ENCODE data around the gene LEKR1.
A peak's percentile ranks its signal among the peaks of the same experiment; 100 is the strongest.

Gene LEKR1

GRCh38 chr3:157063469-157063868, 237.3 kb downstream of the LEKR1 start:
- DNase-seq (ENCODE audit: low read depth): no peak
- H3K4me3 ChIP-seq (ENCODE audit: low read depth, low read length): no peak overlapping the region
- no peak for TF ChIP-seq CTCF (IDR thresholded peaks at IDR 0.05; ENCODE audit: insufficient read depth, low read depth, low read length, missing control alignments)

- no peak for TF ChIP-seq CTCF (IDR thresholded peaks at IDR 0.05; ENCODE audit: insufficient read depth, low read depth, low read length, missing control alignments)
- no peak for DNase-seq (ENCODE audit: low read depth)
- no peak overlapping the region for H3K4me3 ChIP-seq (ENCODE audit: low read depth, low read length)
Observed at GRCh38 chr3:157063926-157064325, 237.8 kb downstream of the LEKR1 start.

- no peak for TF ChIP-seq CTCF (IDR thresholded peaks at IDR 0.05; ENCODE audit: insufficient read depth, low read depth, low read length, missing control alignments)
- no peak overlapping the region for H3K4me3 ChIP-seq (ENCODE audit: low read depth, low read length)
- DNase-seq (ENCODE audit: low read depth): peak; percentile 67
Observed at GRCh38 chr3:157064402-157064801, 238.2 kb downstream of the LEKR1 start.

- H3K4me3 ChIP-seq (ENCODE audit: low read depth, low read length): no peak overlapping the region
- no peak for TF ChIP-seq CTCF (IDR thresholded peaks at IDR 0.05; ENCODE audit: insufficient read depth, low read depth, low read length, missing control alignments)
- no peak for DNase-seq (ENCODE audit: low read depth)
Observed at GRCh38 chr3:157065201-157065600, 239.0 kb downstream of the LEKR1 start.

- no peak overlapping the region for H3K4me3 ChIP-seq (ENCODE audit: low read depth, low read length)
- no peak for TF ChIP-seq CTCF (IDR thresholded peaks at IDR 0.05; ENCODE audit: insufficient read depth, low read depth, low read length, missing control alignments)
- no peak for DNase-seq (ENCODE audit: low read depth)
Observed at GRCh38 chr3:157066335-157067098, 240.4 kb downstream of the LEKR1 start.

- no peak overlapping the region for H3K4me3 ChIP-seq (ENCODE audit: low read depth, low read length)
- TF ChIP-seq CTCF (IDR thresholded peaks at IDR 0.05; ENCODE audit: insufficient read depth, low read depth, low read length, missing control alignments): no peak
- peak; percentile 62 for DNase-seq (ENCODE audit: low read depth)
Observed at GRCh38 chr3:157067114-157067513, 241.0 kb downstream of the LEKR1 start.

GRCh38 chr3:157069406-157069805, 243.3 kb downstream of the LEKR1 start:
- no peak overlapping the region for H3K4me3 ChIP-seq (ENCODE audit: low read depth, low read length)
- DNase-seq (ENCODE audit: low read depth): no peak
- TF ChIP-seq CTCF (IDR thresholded peaks at IDR 0.05; ENCODE audit: insufficient read depth, low read depth, low read length, missing control alignments): no peak
